ENCODE results near the gene S100A1.

The S100A1 gene

GRCh38 chr1:153679337-153680119, 51.3 kb downstream of the S100A1 start:
- FAIRE-seq: no peak
- DNase-seq (ENCODE audit: insufficient read length, low spot score): no peak

GRCh38 chr1:153680120-153680403, 51.8 kb downstream of the S100A1 start:
- FAIRE-seq (no peak), DNase-seq (ENCODE audit: insufficient read length, low spot score) (no peak)
